Neural cell (in vitro differentiated cells): Measurements from ENCODE around the gene NHLRC4. TPM values are rescaled to one million over a fixed set of nuclear protein-coding genes. Genes with fewer than 3 reads are reported as not detected.

Source experiments
- H2AFZ ChIP-seq: fragments of 200-600, 300-800 bp; sonication (generic), shearing (Covaris generic); 2 replicates; pipeline ENCODE4 v1.6.0; 2014; ENCODE audit warnings: low read depth, mild to moderate bottlenecking, antibody characterized with exemption, low read length, moderate library complexity
- H3F3A ChIP-seq: fragments of 200-600 bp; shearing (Covaris generic); 2 replicates; pipeline ENCODE4 v1.6.1; 2016; ENCODE audit warnings: mild to moderate bottlenecking, moderate library complexity, mixed read lengths, antibody characterized with exemption, low read length; ENCODE audit not compliant: insufficient read depth, poor library complexity, severe bottlenecking
- H3K27ac ChIP-seq: fragments of 200-600, 300-800 bp; sonication (generic), shearing (Covaris generic); 2 replicates; pipeline ENCODE4 v1.5.1; 2014; ENCODE audit warnings: mild to moderate bottlenecking, low read length, moderate library complexity
- H3K27me3 ChIP-seq: fragments of 300-800, 200-600 bp; sonication (generic), shearing (Covaris generic); 2 replicates; pipeline ENCODE4 v1.6.0; 2014; ENCODE audit warnings: mild to moderate bottlenecking, low read depth, low read length, moderate library complexity; ENCODE audit not compliant: insufficient read depth
- H3K36me3 ChIP-seq: fragments of 300-800, 200-600 bp; sonication (generic), shearing (Covaris generic); 2 replicates; pipeline ENCODE4 v1.5.1; 2014; ENCODE audit warnings: mild to moderate bottlenecking, antibody characterized with exemption, low read length, moderate library complexity; ENCODE audit not compliant: insufficient read depth
- H3K4me2 ChIP-seq: fragments of 300-800, 200-600 bp; sonication (generic), shearing (Covaris generic); 2 replicates; pipeline ENCODE4 v1.6.0; 2014; ENCODE audit warnings: mild to moderate bottlenecking, low read length
- H3K4me3 ChIP-seq: fragments of 300-800, 200-600 bp; sonication (generic), shearing (Covaris generic); 2 replicates; pipeline ENCODE4 v1.5.1; 2014; ENCODE audit warnings: mild to moderate bottlenecking, low read length, moderate library complexity
- H3K79me2 ChIP-seq: fragments of 200-600 bp; shearing (Covaris generic); replicated peaks from 2 replicates; pipeline ENCODE4 v1.6.0; 2014; ENCODE audit warnings: mild to moderate bottlenecking, low read length, moderate library complexity; ENCODE audit not compliant: insufficient read depth
- H3K9ac ChIP-seq: fragments of 300-800, 200-600 bp; sonication (generic), shearing (Covaris generic); 2 replicates; pipeline ENCODE4 v1.6.1; 2016; ENCODE audit warnings: mild to moderate bottlenecking, low read length, mixed read lengths
- H3K9me2 ChIP-seq: fragments of 200-600 bp; shearing (Covaris generic); 2 replicates; pipeline ENCODE4 v1.6.1; 2016; ENCODE audit warnings: mild to moderate bottlenecking, low read length, mixed read lengths; ENCODE audit not compliant: insufficient read depth
- H3K9me3 ChIP-seq: fragments of 200-600, 300-800 bp; sonication (generic), shearing (Covaris generic); 2 replicates; pipeline ENCODE4 v1.6.1; 2016; ENCODE audit warnings: mild to moderate bottlenecking, mixed run types, low read length, moderate library complexity, mixed read lengths
- H4K20me1 ChIP-seq: fragments of 200-600 bp; shearing (Covaris generic); 2 replicates; pipeline ENCODE4 v1.6.1; 2016; ENCODE audit warnings: mild to moderate bottlenecking, mixed run types; ENCODE audit not compliant: insufficient read depth
- EP300 ChIP-seq: fragments of 450-650 bp; conservative IDR thresholded peaks from 2 replicates; pipeline ENCODE4 v1.6.1; 2014; ENCODE audit warnings: antibody characterized with exemption, mild to moderate bottlenecking, moderate library complexity; ENCODE audit not compliant: poor library complexity, severe bottlenecking
- EZH2 ChIP-seq: fragments of 200-600, 300-800 bp; shearing (Covaris generic), sonication (generic); IDR thresholded peaks from 2 replicates; pipeline ENCODE4 v1.6.1; 2014; ENCODE audit warnings: antibody characterized with exemption, low read length, borderline replicate concordance, mild to moderate bottlenecking; ENCODE audit not compliant: insufficient read depth, poor library complexity, severe bottlenecking
- MXI1 ChIP-seq: fragments of 450-650 bp; conservative IDR thresholded peaks from 2 replicates; pipeline ENCODE4 v1.6.1; 2014; ENCODE audit warnings: antibody characterized with exemption, mild to moderate bottlenecking; ENCODE audit not compliant: poor library complexity, severe bottlenecking
- POLR2AphosphoS5 ChIP-seq: IDR thresholded peaks from 2 replicates; pipeline ENCODE4 v1.6.1; 2012
- RAD21 ChIP-seq: fragments of 450-650 bp; conservative IDR thresholded peaks from 2 replicates; pipeline ENCODE4 v1.6.1; 2014; ENCODE audit warnings: antibody characterized with exemption, mild to moderate bottlenecking, moderate library complexity
- SMC3 ChIP-seq: fragments of 450-650 bp; conservative IDR thresholded peaks from 2 replicates; pipeline ENCODE4 v1.6.1; 2014; ENCODE audit warnings: antibody characterized with exemption, mild to moderate bottlenecking, moderate library complexity; ENCODE audit not compliant: poor library complexity
- TAF1 ChIP-seq: IDR thresholded peaks from 2 replicates; pipeline ENCODE4 v1.6.1; 2012; ENCODE audit warnings: low read depth
- polyA plus RNA-seq: library from polyadenylated mRNA; depleted of rRNA; stranded (reverse); fragments of >200 nt; gene quantifications from 2 replicates; pipeline ENCODE4 v1.2.3, GENCODE V29; 2014
- TF ChIP-seq, protein P1 (sequence below): IDR thresholded peaks from 2 replicates; pipeline ENCODE4 v1.6.1; 2012; ENCODE audit warnings: borderline replicate concordance
- TF ChIP-seq, protein P2 (sequence below): fragments of 450-650 bp; IDR thresholded peaks from 2 replicates; pipeline ENCODE4 v1.5.1; 2014; ENCODE audit warnings: antibody characterized with exemption, mild to moderate bottlenecking, moderate library complexity; ENCODE audit not compliant: poor library complexity, severe bottlenecking

Gene NHLRC4
- polyA plus RNA-seq, 1 donor from 2014 or later, result not detected

DNA sequence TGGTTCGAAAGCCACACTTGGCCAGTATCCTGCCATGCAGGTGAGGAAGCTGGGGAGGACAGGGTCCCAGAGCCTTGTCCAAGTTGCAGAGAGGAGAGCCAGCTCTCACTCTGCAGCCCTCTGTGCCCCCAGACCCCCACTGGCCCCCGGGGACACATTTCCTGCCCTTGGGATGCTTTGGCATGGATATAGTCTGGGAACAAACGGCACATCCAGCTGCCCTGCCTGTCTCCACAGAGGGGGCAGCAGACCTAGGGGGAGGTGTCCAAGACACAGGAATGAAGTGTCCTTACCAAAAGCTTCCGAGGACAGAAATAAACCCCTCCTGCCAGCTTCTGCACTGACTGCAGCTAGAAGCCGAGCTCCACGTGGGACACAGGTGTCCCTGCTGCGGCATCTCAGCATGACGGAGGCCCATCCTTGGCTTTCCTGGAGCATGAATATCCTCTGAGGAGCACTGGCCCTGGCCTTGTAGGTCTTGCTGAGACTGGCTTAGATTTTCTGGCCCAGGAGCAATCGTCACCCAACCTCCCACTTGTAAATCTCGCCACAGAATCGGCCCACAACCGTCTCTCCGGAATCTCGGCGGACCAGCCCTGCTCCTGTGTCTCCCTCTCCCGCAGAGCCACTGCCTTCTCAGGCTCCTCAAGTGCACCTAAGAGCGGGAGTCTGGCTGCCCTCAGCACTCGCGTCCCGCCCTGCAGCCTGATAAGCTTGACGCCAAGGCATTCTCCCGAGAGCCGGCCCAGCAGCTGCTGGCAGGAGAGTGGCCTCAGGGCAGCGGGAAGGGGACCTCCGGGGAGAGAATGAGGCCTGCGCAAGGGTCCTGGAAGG, 40.4 kb upstream of the NHLRC4 start:
- Histone ChIP-seq H2AFZ (peak overlapping the region; percentile 14), H3K27me3 (no peaks in the 10 kb centered on the region), H4K20me1 (no peaks in the 10 kb centered on the region)

DNA sequence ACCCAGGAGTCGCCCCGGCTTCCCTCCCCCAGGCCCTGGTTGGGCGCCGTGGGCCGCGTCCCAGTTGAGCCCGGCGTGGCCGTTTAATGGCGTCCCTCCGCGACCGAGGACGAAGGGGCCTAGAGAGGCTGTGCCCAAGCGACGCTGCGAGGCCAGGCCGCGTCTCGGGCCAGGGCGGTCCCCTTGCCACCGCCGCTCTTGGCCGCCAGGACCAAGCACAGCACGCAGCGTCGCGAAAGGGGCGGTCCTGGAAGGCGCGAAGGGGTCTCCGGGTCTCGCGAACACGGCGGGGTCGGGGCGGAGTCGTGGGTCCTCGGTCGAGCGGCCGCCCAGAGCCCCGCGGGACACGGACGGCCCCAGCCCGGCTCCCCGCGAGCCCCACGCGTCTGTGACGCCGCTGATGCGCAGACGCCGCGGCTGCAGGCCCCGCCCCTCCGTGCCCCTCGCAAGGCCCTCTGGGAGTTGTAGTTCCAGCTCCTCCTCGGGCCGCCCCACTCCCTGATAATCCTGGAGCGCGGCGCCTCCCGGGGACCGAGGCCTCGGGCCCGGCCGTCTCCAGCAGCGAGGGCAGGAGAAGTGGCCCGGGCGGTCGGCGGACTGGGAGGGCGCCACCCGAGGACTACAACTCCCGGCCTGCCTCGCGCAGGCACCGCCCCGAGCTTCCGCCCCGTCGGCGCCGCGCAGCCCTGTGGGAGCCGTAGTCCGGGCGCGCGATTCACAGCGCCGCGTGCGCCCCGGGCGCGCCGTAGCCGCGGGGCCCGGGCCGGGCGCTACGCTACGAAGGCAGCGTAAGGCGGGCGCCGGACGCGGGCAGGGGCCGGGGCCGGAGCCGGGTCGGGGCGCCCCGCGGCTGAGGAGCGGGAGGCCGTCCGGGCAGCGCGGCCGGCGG, 39.5 kb upstream of the NHLRC4 start, which contains the start of gene CAPN15:
Gene CAPN15, plus strand, starts transcription at position 698 of the 889 bp plus-strand sequence. CDS start 19,127 bp downstream, outside the sequence.
- no peaks in the 10 kb centered on the region for H3F3A ChIP-seq
- H3K9ac ChIP-seq, result peak within 1 kb of the TSS; percentile 86
- peak within 1 kb of the TSS; percentile 92 for H3K4me2 ChIP-seq
- H3K4me3 ChIP-seq, result peak within 1 kb of the TSS; percentile 97
- H3K9me3 ChIP-seq, result no peaks in the 10 kb centered on the region
- H3K27ac ChIP-seq, result peak within 1 kb of the TSS; percentile 86
- no peaks in the 10 kb centered on the region for H4K20me1 ChIP-seq
- no peaks in the 10 kb centered on the region for H3K27me3 ChIP-seq
- no peaks in the 10 kb centered on the region for H3K36me3 ChIP-seq
- no peaks in the 10 kb centered on the region for H3K9me2 ChIP-seq
- H3K79me2 ChIP-seq, result peaks cover 16% of the 10 kb centered on the region
- H2AFZ ChIP-seq, result peak within 1 kb of the TSS; percentile 14
- TF ChIP-seq, protein P1, sequence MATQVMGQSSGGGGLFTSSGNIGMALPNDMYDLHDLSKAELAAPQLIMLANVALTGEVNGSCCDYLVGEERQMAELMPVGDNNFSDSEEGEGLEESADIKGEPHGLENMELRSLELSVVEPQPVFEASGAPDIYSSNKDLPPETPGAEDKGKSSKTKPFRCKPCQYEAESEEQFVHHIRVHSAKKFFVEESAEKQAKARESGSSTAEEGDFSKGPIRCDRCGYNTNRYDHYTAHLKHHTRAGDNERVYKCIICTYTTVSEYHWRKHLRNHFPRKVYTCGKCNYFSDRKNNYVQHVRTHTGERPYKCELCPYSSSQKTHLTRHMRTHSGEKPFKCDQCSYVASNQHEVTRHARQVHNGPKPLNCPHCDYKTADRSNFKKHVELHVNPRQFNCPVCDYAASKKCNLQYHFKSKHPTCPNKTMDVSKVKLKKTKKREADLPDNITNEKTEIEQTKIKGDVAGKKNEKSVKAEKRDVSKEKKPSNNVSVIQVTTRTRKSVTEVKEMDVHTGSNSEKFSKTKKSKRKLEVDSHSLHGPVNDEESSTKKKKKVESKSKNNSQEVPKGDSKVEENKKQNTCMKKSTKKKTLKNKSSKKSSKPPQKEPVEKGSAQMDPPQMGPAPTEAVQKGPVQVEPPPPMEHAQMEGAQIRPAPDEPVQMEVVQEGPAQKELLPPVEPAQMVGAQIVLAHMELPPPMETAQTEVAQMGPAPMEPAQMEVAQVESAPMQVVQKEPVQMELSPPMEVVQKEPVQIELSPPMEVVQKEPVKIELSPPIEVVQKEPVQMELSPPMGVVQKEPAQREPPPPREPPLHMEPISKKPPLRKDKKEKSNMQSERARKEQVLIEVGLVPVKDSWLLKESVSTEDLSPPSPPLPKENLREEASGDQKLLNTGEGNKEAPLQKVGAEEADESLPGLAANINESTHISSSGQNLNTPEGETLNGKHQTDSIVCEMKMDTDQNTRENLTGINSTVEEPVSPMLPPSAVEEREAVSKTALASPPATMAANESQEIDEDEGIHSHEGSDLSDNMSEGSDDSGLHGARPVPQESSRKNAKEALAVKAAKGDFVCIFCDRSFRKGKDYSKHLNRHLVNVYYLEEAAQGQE, result no peak
- TF ChIP-seq SMC3 (peak; percentile 32), EZH2 (no peak), EP300 (peak; percentile 68)
- TF ChIP-seq, protein P2, sequence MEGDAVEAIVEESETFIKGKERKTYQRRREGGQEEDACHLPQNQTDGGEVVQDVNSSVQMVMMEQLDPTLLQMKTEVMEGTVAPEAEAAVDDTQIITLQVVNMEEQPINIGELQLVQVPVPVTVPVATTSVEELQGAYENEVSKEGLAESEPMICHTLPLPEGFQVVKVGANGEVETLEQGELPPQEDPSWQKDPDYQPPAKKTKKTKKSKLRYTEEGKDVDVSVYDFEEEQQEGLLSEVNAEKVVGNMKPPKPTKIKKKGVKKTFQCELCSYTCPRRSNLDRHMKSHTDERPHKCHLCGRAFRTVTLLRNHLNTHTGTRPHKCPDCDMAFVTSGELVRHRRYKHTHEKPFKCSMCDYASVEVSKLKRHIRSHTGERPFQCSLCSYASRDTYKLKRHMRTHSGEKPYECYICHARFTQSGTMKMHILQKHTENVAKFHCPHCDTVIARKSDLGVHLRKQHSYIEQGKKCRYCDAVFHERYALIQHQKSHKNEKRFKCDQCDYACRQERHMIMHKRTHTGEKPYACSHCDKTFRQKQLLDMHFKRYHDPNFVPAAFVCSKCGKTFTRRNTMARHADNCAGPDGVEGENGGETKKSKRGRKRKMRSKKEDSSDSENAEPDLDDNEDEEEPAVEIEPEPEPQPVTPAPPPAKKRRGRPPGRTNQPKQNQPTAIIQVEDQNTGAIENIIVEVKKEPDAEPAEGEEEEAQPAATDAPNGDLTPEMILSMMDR, result peak; percentile 42

More for the DNA sequence above, 40.4 kb upstream of the NHLRC4 start:
- Histone ChIP-seq H3K79me2 (peaks cover 16% of the 10 kb centered on the region), H3K9ac (peak overlapping the region; percentile 86), H3K4me3 (peak overlapping the region; percentile 97), H3K36me3 (no peaks in the 10 kb centered on the region), H3K9me3 (no peaks in the 10 kb centered on the region), H3K9me2 (no peaks in the 10 kb centered on the region), H3K4me2 (peak overlapping the region; percentile 92), H3K27ac (peak overlapping the region; percentile 86), H3F3A (no peaks in the 10 kb centered on the region)
- TF ChIP-seq RAD21 (no peak), POLR2AphosphoS5 (no peak), SMC3 (no peak), EP300 (no peak), TAF1 (no peak), MXI1 (no peak), EZH2 (no peak)
- TF ChIP-seq, protein P1, result no peak
- TF ChIP-seq, protein P2, result no peak
